Astrocyte (in vitro differentiated cells and primary cell): ENCODE results near the gene ATRN.

ENCODE experiments used
- EZH2 ChIP-seq: IDR thresholded peaks from 2 replicates; pipeline ENCODE4 v1.6.1; 2012; ENCODE audit warnings: mild to moderate bottlenecking, low read length, inconsistent platforms; ENCODE audit not compliant: insufficient read depth
- TF ChIP-seq, protein P1 (sequence below): IDR thresholded peaks from 2 replicates; pipeline ENCODE4 v1.5.1; 2011; ENCODE audit warnings: low read depth, mild to moderate bottlenecking, inconsistent platforms, low read length, moderate library complexity; ENCODE audit not compliant: insufficient read depth

DNA sequence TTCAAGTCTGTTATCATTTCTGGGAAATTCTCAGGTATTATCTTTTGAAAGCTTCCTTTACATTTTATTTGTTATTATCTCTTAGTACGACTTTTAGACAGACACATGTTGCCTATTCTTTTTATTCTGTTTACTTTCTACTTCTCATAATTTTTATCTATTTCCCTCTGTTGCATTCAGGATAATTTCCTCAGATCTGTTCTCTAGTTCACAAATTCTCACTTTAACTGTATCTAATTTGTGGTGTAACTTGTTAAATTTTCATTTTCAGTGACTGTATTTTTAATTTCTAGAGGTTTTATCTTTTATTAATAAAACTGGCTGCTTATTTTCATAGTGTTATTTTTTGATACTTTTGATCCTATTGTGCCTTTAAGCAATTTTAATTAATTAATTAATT, 16.0 kb downstream of the ATRN start:
- TF ChIP-seq, protein P1, sequence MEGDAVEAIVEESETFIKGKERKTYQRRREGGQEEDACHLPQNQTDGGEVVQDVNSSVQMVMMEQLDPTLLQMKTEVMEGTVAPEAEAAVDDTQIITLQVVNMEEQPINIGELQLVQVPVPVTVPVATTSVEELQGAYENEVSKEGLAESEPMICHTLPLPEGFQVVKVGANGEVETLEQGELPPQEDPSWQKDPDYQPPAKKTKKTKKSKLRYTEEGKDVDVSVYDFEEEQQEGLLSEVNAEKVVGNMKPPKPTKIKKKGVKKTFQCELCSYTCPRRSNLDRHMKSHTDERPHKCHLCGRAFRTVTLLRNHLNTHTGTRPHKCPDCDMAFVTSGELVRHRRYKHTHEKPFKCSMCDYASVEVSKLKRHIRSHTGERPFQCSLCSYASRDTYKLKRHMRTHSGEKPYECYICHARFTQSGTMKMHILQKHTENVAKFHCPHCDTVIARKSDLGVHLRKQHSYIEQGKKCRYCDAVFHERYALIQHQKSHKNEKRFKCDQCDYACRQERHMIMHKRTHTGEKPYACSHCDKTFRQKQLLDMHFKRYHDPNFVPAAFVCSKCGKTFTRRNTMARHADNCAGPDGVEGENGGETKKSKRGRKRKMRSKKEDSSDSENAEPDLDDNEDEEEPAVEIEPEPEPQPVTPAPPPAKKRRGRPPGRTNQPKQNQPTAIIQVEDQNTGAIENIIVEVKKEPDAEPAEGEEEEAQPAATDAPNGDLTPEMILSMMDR: no peak
- TF ChIP-seq EZH2: no peak
